Measurements from ENCODE around the gene RRP9.
A peak's percentile ranks its signal among the peaks of the same experiment; 100 is the strongest.

RRP9 gene

DNA sequence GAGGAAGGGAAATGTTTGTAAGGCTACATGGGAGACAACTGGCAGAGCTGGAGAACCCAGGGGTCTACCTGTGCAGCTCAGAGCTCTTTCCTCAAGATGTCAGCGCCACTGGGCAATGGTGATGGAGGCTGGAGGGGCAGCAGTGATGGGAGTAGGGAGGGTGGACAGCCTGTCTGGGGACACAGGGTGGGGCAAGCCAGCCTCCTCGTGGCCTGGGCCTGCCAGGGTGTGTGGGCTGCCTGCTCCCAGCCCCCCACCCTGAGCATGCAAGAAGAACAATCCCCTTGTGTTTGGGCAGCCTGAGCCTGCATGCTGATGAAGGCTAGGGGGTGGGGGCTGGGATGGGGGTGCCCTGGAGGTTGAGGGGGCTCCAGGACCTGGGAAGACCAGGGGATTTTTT is 24.3 kb upstream of the RRP9 start:
- no peak for DNase-seq (ENCODE audit: low spot score)
- peak overlapping the region; percentile 83 for H3K4me3 ChIP-seq
- peak overlapping the region in 1 of 2 donors; percentile 96 for H3K27ac ChIP-seq
- TF ChIP-seq, protein P1, sequence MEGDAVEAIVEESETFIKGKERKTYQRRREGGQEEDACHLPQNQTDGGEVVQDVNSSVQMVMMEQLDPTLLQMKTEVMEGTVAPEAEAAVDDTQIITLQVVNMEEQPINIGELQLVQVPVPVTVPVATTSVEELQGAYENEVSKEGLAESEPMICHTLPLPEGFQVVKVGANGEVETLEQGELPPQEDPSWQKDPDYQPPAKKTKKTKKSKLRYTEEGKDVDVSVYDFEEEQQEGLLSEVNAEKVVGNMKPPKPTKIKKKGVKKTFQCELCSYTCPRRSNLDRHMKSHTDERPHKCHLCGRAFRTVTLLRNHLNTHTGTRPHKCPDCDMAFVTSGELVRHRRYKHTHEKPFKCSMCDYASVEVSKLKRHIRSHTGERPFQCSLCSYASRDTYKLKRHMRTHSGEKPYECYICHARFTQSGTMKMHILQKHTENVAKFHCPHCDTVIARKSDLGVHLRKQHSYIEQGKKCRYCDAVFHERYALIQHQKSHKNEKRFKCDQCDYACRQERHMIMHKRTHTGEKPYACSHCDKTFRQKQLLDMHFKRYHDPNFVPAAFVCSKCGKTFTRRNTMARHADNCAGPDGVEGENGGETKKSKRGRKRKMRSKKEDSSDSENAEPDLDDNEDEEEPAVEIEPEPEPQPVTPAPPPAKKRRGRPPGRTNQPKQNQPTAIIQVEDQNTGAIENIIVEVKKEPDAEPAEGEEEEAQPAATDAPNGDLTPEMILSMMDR (IDR thresholded peaks at IDR 0.05): no peak

GRCh38 chr3:51964521-51964920 is 22.8 kb upstream of the RRP9 start:
- TF ChIP-seq, protein P1 (IDR thresholded peaks at IDR 0.05): no peak
- Histone ChIP-seq H3K4me3 (no peak overlapping the region), H3K27ac (no peak overlapping the region)
- DNase-seq (ENCODE audit: low spot score): no peak

DNA sequence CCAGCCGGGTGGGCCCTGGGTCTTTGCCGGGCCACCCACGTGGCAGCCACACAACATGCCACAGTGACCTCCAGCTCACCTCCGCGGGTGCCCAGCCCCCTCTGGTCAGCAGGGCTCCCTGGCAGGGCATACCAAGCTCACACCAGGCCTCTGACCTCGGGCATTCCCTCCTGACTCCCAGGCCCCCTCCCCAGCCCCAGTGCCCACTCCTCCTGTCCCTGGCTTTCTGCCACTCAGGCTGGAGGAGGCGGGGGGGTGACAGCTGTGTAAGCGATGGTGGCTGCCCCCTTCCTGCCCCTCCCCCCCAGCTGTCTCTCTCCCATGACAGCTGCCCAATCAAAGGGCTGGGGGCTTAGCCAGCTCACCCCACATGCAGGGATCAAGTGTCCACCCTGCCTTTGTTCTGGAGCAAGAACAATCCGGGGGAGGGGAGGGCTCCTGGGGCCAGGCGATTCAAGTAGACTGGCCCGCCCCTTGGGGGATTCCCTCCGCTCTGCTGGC is 22.3 kb upstream of the RRP9 start:
- TF ChIP-seq, protein P1 (IDR thresholded peaks at IDR 0.05): no peak
- no peak for DNase-seq (ENCODE audit: low spot score)

DNA sequence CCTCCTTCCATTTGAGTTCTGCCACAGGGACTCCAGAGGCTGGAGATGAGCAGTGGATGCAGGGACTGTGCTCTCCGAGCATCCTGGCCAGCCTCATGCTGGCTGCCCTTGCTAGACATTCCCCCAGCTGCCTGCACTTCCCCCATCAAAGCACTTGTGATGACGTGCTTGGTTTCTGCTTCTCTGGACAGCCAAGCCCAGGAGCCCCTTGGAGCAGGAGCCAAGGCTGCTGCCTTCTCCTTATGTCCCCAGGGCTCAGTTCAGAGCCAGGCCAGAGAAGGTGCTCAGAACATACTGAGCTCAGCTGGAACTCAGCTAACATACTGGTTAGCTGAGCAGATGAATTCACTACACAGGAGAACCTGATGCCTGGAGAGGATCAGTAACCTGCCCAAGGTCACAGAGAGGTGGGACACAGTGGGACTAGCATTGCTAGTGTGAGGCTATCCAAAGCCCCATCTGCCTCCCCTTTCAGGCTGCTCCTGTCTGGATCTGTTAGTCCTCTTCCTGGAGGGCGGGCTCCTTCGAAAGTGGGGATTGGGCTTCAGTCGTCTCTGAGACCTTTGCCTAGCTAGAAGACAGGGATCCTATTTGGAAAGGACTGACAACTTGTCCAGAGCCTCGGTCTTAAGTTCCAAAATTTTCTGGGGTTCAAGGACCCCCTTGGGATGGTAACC is 21.3 kb upstream of the RRP9 start:
- DNase-seq (ENCODE audit: low spot score): no peak
- Histone ChIP-seq H3K4me3 (no peak overlapping the region), H3K27ac (no peak overlapping the region)

More for the DNA sequence above, 22.3 kb upstream of the RRP9 start:
- Histone ChIP-seq H3K4me3 (no peak overlapping the region), H3K27ac (no peak overlapping the region)

GRCh38 chr3:51961602-51962569 is 20.2 kb upstream of the RRP9 start:
- TF ChIP-seq, protein P1 (IDR thresholded peaks at IDR 0.05): no peak
- DNase-seq (ENCODE audit: low spot score): no peak
- H3K27ac ChIP-seq: no peak overlapping the region
- no peak overlapping the region for H3K4me3 ChIP-seq

More for the DNA sequence above, 21.3 kb upstream of the RRP9 start:
- TF ChIP-seq, protein P1 (IDR thresholded peaks at IDR 0.05): no peak

- H3K4me3 ChIP-seq: no peak overlapping the region
- TF ChIP-seq, protein P1 (IDR thresholded peaks at IDR 0.05): no peak
- no peak for DNase-seq (ENCODE audit: low spot score)
- H3K27ac ChIP-seq: no peak overlapping the region
Measured at GRCh38 chr3:51961011-51961410, 19.3 kb upstream of the RRP9 start.

Measured in coronary artery (tissue), 2 donors.